ENCODE data around the gene SSX2IP. TPM values are rescaled to one million over a fixed set of nuclear protein-coding genes. Genes with fewer than 3 reads are reported as not detected.

Gene SSX2IP
- total and polyA plus RNA-seq, 2 experiments from 2014 or later: 26.5 to 38.0 TPM

- H3K27ac ChIP-seq: no peak overlapping the region
- no peaks in the 10 kb centered on the region for H3K4me1 ChIP-seq (ENCODE audit: insufficient read depth)
- no peaks in the 10 kb centered on the region for H3K9me2 ChIP-seq (replicated peaks; ENCODE audit: insufficient read depth)
- H2AFZ ChIP-seq: no peak overlapping the region
- no peak for DNase-seq (ENCODE audit: low spot score)
- no peaks in the 10 kb centered on the region for H3K36me3 ChIP-seq (replicated peaks; ENCODE audit: insufficient read depth, low read depth)
- no peaks in the 10 kb centered on the region for H3K27me3 ChIP-seq
- H3K4me3 ChIP-seq: no peak overlapping the region
- no peaks in the 10 kb centered on the region for H4K20me1 ChIP-seq (ENCODE audit: insufficient read depth, poor library complexity, severe bottlenecking)
- WGBS (ENCODE audit: low lambda C conversion rate, missing lambda C conversion rate): 64% methylated on average over 1 of the region's 1 CpG
- no peak overlapping the region for H3K4me2 ChIP-seq
- H3K9me3 ChIP-seq (ENCODE audit: low read depth): no peaks in the 10 kb centered on the region
- TF ChIP-seq CTCF (IDR thresholded peaks at IDR 0.05; ENCODE audit: poor library complexity): no peak
- TF ChIP-seq EZH2 (IDR thresholded peaks at IDR 0.05; ENCODE audit: borderline replicate concordance): no peak
- TF ChIP-seq EZH2phosphoT487 (IDR thresholded peaks at IDR 0.05; ENCODE audit: low read depth, severe bottlenecking, unreplicated experiment): no peak
- H3K79me2 ChIP-seq: no peaks in the 10 kb centered on the region
These were observed 79.2 kb downstream of the SSX2IP start for GRCh38 chr1:84611091-84611490.

- Histone ChIP-seq H3K9me3 (ENCODE audit: low read depth) (peaks cover 11% of the 10 kb centered on the region), H3K4me3 (no peak overlapping the region), H3K27ac (no peak overlapping the region), H4K20me1 (ENCODE audit: insufficient read depth, poor library complexity, severe bottlenecking) (no peaks in the 10 kb centered on the region), H3K36me3 (replicated peaks; ENCODE audit: insufficient read depth, low read depth) (no peaks in the 10 kb centered on the region), H3K9me2 (replicated peaks; ENCODE audit: insufficient read depth) (no peaks in the 10 kb centered on the region), H3K79me2 (no peaks in the 10 kb centered on the region), H3K4me1 (ENCODE audit: insufficient read depth) (no peaks in the 10 kb centered on the region), H3K4me2 (no peak overlapping the region), H3K27me3 (no peaks in the 10 kb centered on the region), H2AFZ (no peak overlapping the region)
- no peak for TF ChIP-seq EZH2phosphoT487 (IDR thresholded peaks at IDR 0.05; ENCODE audit: low read depth, severe bottlenecking, unreplicated experiment)
- TF ChIP-seq CTCF (IDR thresholded peaks at IDR 0.05; ENCODE audit: poor library complexity): no peak
- no peak for TF ChIP-seq EZH2 (IDR thresholded peaks at IDR 0.05; ENCODE audit: borderline replicate concordance)
- WGBS (ENCODE audit: low lambda C conversion rate, missing lambda C conversion rate): 66% methylated on average over 5 of the region's 5 CpGs
- no peak for DNase-seq (ENCODE audit: low spot score)
These were observed 83.3 kb downstream of the SSX2IP start for GRCh38 chr1:84606977-84607376.

- TF ChIP-seq EZH2 (IDR thresholded peaks at IDR 0.05; ENCODE audit: borderline replicate concordance) (no peak), CTCF (IDR thresholded peaks at IDR 0.05; ENCODE audit: poor library complexity) (no peak), EZH2phosphoT487 (IDR thresholded peaks at IDR 0.05; ENCODE audit: low read depth, severe bottlenecking, unreplicated experiment) (no peak)
- DNase-seq (ENCODE audit: low spot score): no peak
- Histone ChIP-seq H3K4me1 (ENCODE audit: insufficient read depth) (no peaks in the 10 kb centered on the region), H4K20me1 (ENCODE audit: insufficient read depth, poor library complexity, severe bottlenecking) (no peaks in the 10 kb centered on the region), H3K4me2 (no peak overlapping the region), H3K36me3 (replicated peaks; ENCODE audit: insufficient read depth, low read depth) (no peaks in the 10 kb centered on the region), H2AFZ (no peak overlapping the region), H3K9me2 (replicated peaks; ENCODE audit: insufficient read depth) (no peaks in the 10 kb centered on the region), H3K4me3 (no peak overlapping the region), H3K27me3 (no peaks in the 10 kb centered on the region), H3K9me3 (ENCODE audit: low read depth) (peaks cover 11% of the 10 kb centered on the region), H3K27ac (no peak overlapping the region), H3K79me2 (no peaks in the 10 kb centered on the region)
- 95% methylated on average over 1 of the region's 1 CpG for WGBS (ENCODE audit: low lambda C conversion rate, missing lambda C conversion rate)
These were observed 85.1 kb downstream of the SSX2IP start for GRCh38 chr1:84605157-84605556.

All from hepatocyte (in vitro differentiated cells).